ENCODE results near the gene LINGO1.
A peak's percentile ranks its signal among the peaks of the same experiment; 100 is the strongest.

LINGO1 gene

GRCh38 chr15:77573802-77574201 lies 58.9 kb downstream of the LINGO1 start:
- no peak for TF ChIP-seq CTCF (IDR thresholded peaks at IDR 0.05; ENCODE audit: low read depth, low read length)
- no peak for DNase-seq
- Histone ChIP-seq H3K9me3 (ENCODE audit: severe bottlenecking) (no peaks in the 10 kb centered on the region), H3K27me3 (ENCODE audit: insufficient read depth, low read depth, severe bottlenecking) (no peaks in the 10 kb centered on the region), H3K27ac (no peak overlapping the region), H3K36me3 (no peaks in the 10 kb centered on the region), H3K4me3 (ENCODE audit: low read depth, low read length) (no peak overlapping the region)

GRCh38 chr15:77572186-77572585 lies 60.5 kb downstream of the LINGO1 start:
- Histone ChIP-seq H3K27ac (no peak overlapping the region), H3K9me3 (ENCODE audit: severe bottlenecking) (no peaks in the 10 kb centered on the region), H3K4me3 (ENCODE audit: low read depth, low read length) (no peak overlapping the region), H3K36me3 (no peaks in the 10 kb centered on the region), H3K27me3 (ENCODE audit: insufficient read depth, low read depth, severe bottlenecking) (no peaks in the 10 kb centered on the region)
- DNase-seq = no peak
- no peak for TF ChIP-seq CTCF (IDR thresholded peaks at IDR 0.05; ENCODE audit: low read depth, low read length)

GRCh38 chr15:77571741-77572140 lies 61.0 kb downstream of the LINGO1 start:
- no peak for DNase-seq
- no peak for TF ChIP-seq CTCF (IDR thresholded peaks at IDR 0.05; ENCODE audit: low read depth, low read length)
- Histone ChIP-seq H3K27ac (no peak overlapping the region), H3K27me3 (ENCODE audit: insufficient read depth, low read depth, severe bottlenecking) (no peaks in the 10 kb centered on the region), H3K9me3 (ENCODE audit: severe bottlenecking) (no peaks in the 10 kb centered on the region), H3K36me3 (no peaks in the 10 kb centered on the region), H3K4me3 (ENCODE audit: low read depth, low read length) (no peak overlapping the region)

GRCh38 chr15:77571181-77571580 lies 61.5 kb downstream of the LINGO1 start:
- no peak for DNase-seq
- no peaks in the 10 kb centered on the region for H3K36me3 ChIP-seq
- H3K4me3 ChIP-seq (ENCODE audit: low read depth, low read length) = no peak overlapping the region
- TF ChIP-seq CTCF (IDR thresholded peaks at IDR 0.05; ENCODE audit: low read depth, low read length) = no peak
- H3K27ac ChIP-seq = no peak overlapping the region
- no peaks in the 10 kb centered on the region for H3K27me3 ChIP-seq (ENCODE audit: insufficient read depth, low read depth, severe bottlenecking)
- H3K9me3 ChIP-seq (ENCODE audit: severe bottlenecking) = no peaks in the 10 kb centered on the region

- Histone ChIP-seq H3K36me3 (no peaks in the 10 kb centered on the region), H3K27ac (peak overlapping the region; percentile 53), H3K9me3 (ENCODE audit: severe bottlenecking) (no peaks in the 10 kb centered on the region), H3K27me3 (ENCODE audit: insufficient read depth, low read depth, severe bottlenecking) (no peaks in the 10 kb centered on the region), H3K4me3 (ENCODE audit: low read depth, low read length) (no peak overlapping the region)
- no peak for TF ChIP-seq CTCF (IDR thresholded peaks at IDR 0.05; ENCODE audit: low read depth, low read length)
- DNase-seq = peak; percentile 61
Measured at GRCh38 chr15:77569729-77570125, 63.0 kb downstream of the LINGO1 start.

- DNase-seq = no peak
Measured at GRCh38 chr15:77568973-77569728, 63.6 kb downstream of the LINGO1 start.

More at GRCh38 chr15:77568973-77569728, 63.6 kb downstream of the LINGO1 start:
- Histone ChIP-seq H3K36me3 (no peaks in the 10 kb centered on the region), H3K27me3 (ENCODE audit: insufficient read depth, low read depth, severe bottlenecking) (no peaks in the 10 kb centered on the region), H3K4me3 (ENCODE audit: low read depth, low read length) (no peak overlapping the region), H3K9me3 (ENCODE audit: severe bottlenecking) (no peaks in the 10 kb centered on the region), H3K27ac (peak overlapping the region; percentile 53)
- TF ChIP-seq CTCF (IDR thresholded peaks at IDR 0.05; ENCODE audit: low read depth, low read length) = no peak
